GM12801 (cell line): ENCODE data around the gene C3orf52.

Experiments
- TF ChIP-seq, protein P1 (sequence below): IDR thresholded peaks from one replicate; pipeline ENCODE4 v1.5.1; 2011; ENCODE audit warnings: control low read depth; ENCODE audit not compliant: insufficient read length; ENCODE audit errors: extremely low read depth

The C3orf52 gene

DNA sequence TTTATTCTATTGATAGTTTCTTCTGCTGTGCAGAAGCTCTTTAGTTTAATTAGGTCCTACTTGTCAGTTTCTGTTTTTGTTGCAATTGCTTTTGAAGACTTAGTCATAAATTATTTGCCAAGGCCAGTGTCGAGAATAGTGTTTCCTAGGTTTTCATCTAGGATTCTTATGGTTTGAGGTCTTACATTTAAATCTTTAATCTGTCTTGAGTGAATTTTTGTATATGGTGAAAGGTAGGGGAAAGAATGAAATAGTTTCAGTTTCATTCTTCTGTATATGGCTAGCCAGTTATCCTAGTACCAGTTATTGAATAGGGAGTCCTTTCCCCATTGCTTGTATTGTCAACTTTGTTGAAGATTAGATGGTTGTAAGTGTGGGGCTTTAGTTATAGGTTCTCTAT lies 57.5 kb downstream of the C3orf52 start:
- TF ChIP-seq, protein P1, sequence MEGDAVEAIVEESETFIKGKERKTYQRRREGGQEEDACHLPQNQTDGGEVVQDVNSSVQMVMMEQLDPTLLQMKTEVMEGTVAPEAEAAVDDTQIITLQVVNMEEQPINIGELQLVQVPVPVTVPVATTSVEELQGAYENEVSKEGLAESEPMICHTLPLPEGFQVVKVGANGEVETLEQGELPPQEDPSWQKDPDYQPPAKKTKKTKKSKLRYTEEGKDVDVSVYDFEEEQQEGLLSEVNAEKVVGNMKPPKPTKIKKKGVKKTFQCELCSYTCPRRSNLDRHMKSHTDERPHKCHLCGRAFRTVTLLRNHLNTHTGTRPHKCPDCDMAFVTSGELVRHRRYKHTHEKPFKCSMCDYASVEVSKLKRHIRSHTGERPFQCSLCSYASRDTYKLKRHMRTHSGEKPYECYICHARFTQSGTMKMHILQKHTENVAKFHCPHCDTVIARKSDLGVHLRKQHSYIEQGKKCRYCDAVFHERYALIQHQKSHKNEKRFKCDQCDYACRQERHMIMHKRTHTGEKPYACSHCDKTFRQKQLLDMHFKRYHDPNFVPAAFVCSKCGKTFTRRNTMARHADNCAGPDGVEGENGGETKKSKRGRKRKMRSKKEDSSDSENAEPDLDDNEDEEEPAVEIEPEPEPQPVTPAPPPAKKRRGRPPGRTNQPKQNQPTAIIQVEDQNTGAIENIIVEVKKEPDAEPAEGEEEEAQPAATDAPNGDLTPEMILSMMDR: no peak

DNA sequence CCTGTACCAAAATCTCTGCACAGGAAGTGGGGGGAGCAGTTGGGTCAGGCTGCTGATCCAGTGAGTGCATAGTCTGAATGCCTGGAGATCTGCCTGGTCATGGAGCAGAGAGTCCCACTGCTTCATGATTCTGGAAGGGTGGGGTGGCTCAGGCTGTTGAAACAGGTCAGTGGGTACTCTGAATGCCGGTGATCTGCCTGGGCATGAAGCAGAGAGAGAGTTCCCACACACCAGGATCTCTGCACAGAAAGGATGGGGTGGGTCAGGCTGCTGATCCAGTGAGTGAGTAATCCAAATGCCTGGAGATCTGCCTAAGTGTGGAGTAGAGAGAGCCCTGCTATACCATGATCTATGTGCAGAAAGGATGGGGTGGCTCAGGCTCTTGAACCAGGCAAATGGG lies 62.9 kb downstream of the C3orf52 start:
- TF ChIP-seq, protein P1: no peak

DNA sequence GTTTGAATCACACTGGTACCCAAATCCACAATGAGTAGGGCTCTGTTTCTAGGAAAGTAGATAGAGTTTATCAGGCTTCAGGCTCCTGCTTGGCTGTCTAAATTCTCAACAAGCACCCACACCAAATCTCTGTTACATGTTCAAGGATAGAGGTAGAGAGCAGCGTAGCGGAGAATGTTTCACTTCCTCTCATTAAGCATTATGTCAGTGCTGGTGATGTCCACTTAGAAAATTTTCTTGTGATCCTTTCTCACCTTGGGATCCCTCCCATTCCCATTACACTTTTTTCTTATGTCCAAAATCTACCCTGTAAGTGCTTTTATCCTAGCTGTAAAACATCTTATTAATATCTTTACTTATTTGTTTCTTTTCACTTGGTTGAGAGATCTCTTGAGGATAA lies 81.6 kb downstream of the C3orf52 start:
- TF ChIP-seq, protein P1: no peak
